Measurements from ENCODE around the gene DMP1.
"Not testable (repeated sequence)": the region's sequence is repeated elsewhere in the genome, so short reads cannot be mapped to it uniquely, and the experiment has no call there.

Gene DMP1

DNA sequence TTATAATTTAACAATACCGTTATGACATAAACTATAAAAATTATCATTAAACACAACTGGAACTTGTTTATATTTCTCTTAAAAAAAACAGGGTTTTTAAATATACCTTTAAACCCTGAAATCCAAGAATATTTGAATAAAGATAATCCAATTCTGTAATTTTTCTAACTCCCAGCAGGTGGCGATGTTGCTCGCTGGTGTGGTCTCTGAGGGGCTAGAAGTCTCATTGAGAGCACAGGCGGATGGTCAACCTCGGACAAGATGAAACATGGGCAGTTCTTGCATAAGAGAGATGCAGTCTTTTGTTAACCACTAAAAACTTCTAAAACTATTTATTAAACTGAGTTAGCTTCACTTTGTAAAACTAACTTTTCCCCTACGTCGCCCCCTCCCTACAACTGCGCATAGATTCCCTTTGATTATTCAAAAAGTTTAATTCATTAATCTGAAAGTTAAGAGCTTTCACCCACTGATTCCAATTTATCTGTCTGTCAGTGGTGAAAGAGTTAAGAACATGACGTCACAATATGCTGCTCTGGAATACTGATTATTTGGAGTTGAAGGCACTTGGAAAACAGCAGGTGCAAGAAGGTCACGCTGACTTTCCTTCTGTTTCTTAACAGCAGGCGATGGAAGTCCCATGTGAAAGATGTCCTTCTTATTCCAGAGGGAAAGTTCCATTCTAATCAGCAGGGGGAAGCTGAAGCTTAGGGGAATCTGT lies 29.5 kb downstream of the DMP1 start:
- no peaks in the 10 kb centered on the region for H3K36me3 ChIP-seq (ENCODE audit: control insufficient read depth, insufficient read depth, low read length)
- WGBS, 2 experiments (ENCODE audit: insufficient coverage in 2 of 2): 22 to 27% methylated on average over 3 to 6 of the region's 11 CpGs
- no peak overlapping the region for H3K4me3 ChIP-seq (ENCODE audit: extremely low read depth, insufficient read depth, low read length, poor library complexity, severe bottlenecking)

DNA sequence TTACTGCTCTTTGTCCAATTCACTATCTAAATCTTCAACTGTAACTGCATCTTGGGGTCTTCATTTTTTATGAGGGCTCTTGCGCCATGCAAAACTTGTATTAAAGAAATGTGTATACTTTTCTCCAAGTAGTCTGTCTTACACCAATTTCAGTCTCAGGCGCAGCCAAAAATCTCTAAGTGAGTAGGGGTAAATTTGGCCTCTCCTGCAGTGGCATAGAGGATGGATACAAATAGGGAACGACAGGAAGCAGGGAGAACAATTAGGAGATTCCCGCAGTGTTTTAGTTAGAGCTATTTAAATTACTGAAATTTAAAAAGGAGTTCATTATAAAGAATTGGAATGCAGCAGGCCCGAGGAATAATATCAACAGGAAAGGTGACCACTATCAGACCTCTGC lies 30.2 kb downstream of the DMP1 start:
- Histone ChIP-seq H3K27ac (ENCODE audit: low read depth, low read length, severe bottlenecking) (no peak overlapping the region), H3K4me3 (ENCODE audit: extremely low read depth, insufficient read depth, low read length, poor library complexity, severe bottlenecking) (no peak overlapping the region), H3K4me1 (ENCODE audit: control insufficient read depth, insufficient read depth, low read length, poor library complexity, severe bottlenecking) (no peaks in the 10 kb centered on the region), H3K9me3 (ENCODE audit: control insufficient read depth, low read length) (no peaks in the 10 kb centered on the region), H3K36me3 (ENCODE audit: control insufficient read depth, insufficient read depth, low read length) (no peaks in the 10 kb centered on the region)
- WGBS, 2 experiments (ENCODE audit: insufficient coverage in 2 of 2): 25 to 37% methylated on average over 2 of the region's 5 CpGs

More for the DNA sequence above, 29.5 kb downstream of the DMP1 start:
- Histone ChIP-seq H3K9me3 (ENCODE audit: control insufficient read depth, low read length) (no peaks in the 10 kb centered on the region), H3K4me1 (ENCODE audit: control insufficient read depth, insufficient read depth, low read length, poor library complexity, severe bottlenecking) (no peaks in the 10 kb centered on the region), H3K27ac (ENCODE audit: low read depth, low read length, severe bottlenecking) (no peak overlapping the region)

DNA sequence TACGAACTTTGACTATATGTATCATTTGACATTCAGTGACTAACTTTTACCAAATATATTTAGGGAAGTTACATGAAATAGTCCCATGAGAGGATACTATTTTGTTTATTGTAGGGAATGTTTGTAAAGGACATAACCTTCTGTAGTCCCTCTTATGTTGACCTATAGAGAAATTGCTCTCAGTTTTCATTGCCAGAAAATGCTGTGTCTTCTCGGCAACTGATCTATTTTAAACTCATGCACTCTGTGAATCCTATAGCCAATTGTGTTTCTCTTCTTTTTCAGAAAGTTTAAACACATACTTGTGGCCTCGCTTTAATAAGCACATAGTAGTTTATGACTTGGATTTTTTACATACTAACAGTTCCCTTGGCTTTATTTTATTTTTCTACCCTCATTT lies 38.2 kb downstream of the DMP1 start:
- WGBS, 2 experiments (ENCODE audit: insufficient coverage in 2 of 2): 100% methylated on average over 1 of the region's 3 CpGs
- H3K27ac ChIP-seq (ENCODE audit: low read depth, low read length, severe bottlenecking): no peak overlapping the region
- no peaks in the 10 kb centered on the region for H3K4me1 ChIP-seq (ENCODE audit: control insufficient read depth, insufficient read depth, low read length, poor library complexity, severe bottlenecking)
- H3K36me3 ChIP-seq (ENCODE audit: control insufficient read depth, insufficient read depth, low read length): no peaks in the 10 kb centered on the region
- H3K4me3 ChIP-seq (ENCODE audit: extremely low read depth, insufficient read depth, low read length, poor library complexity, severe bottlenecking): no peak overlapping the region
- H3K9me3 ChIP-seq (ENCODE audit: control insufficient read depth, low read length): peaks cover 15% of the 10 kb centered on the region

DNA sequence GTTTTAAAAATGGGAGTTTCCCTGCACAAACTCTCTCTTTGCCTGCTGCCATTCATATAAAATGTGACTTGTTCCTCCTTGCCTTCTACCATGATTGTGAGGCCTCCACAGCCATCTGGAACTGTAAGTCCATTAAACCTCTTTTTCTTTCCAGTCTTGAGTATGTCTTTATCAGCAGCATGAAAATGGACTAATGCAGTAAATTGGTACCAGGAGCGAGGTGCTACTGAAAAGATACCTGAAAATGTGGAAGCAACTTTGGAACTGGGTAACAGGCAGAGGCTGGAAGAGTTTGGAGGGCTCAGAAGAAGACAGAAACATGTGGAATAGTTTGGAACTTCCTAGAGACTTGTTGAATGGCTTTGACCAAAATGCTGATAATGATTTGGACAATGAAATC lies 40.9 kb downstream of the DMP1 start:
- H3K36me3 ChIP-seq (ENCODE audit: control insufficient read depth, insufficient read depth, low read length); H3K27ac ChIP-seq (ENCODE audit: low read depth, low read length, severe bottlenecking); H3K4me3 ChIP-seq (ENCODE audit: extremely low read depth, insufficient read depth, low read length, poor library complexity, severe bottlenecking); H3K4me1 ChIP-seq (ENCODE audit: control insufficient read depth, insufficient read depth, low read length, poor library complexity, severe bottlenecking): not testable (repeated sequence)
- H3K9me3 ChIP-seq (ENCODE audit: control insufficient read depth, low read length): peaks cover 15% of the 10 kb centered on the region
- WGBS, 2 experiments (ENCODE audit: insufficient coverage in 2 of 2): 88 to 92% methylated on average over 1 of the region's 1 CpG

DNA sequence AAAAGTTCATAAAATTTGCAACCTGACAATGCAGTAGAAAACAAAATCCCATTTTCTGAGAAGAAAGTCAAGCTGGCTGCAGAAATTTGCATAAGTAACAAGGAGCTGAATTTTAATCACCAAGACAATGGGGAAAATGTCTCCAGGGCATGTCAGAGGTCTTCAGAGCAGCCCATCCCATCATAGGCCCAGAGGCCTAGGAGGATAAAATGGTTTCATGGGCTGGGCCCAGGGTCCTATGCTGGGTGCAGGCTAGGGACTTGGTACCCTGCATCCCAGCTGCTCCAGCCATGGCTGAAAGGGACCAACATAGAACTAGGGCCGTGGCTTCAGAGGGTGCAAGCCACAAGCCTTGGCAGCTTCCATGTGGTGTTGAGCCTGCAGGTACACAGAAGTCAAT lies 42.0 kb downstream of the DMP1 start:
- H3K9me3 ChIP-seq (ENCODE audit: control insufficient read depth, low read length): peaks cover 15% of the 10 kb centered on the region
- H3K36me3 ChIP-seq (ENCODE audit: control insufficient read depth, insufficient read depth, low read length); H3K4me3 ChIP-seq (ENCODE audit: extremely low read depth, insufficient read depth, low read length, poor library complexity, severe bottlenecking); H3K4me1 ChIP-seq (ENCODE audit: control insufficient read depth, insufficient read depth, low read length, poor library complexity, severe bottlenecking); H3K27ac ChIP-seq (ENCODE audit: low read depth, low read length, severe bottlenecking): not testable (repeated sequence)
- 80 to 86% methylated on average over 1 of the region's 1 CpG for WGBS, 2 experiments (ENCODE audit: insufficient coverage in 2 of 2)

DNA sequence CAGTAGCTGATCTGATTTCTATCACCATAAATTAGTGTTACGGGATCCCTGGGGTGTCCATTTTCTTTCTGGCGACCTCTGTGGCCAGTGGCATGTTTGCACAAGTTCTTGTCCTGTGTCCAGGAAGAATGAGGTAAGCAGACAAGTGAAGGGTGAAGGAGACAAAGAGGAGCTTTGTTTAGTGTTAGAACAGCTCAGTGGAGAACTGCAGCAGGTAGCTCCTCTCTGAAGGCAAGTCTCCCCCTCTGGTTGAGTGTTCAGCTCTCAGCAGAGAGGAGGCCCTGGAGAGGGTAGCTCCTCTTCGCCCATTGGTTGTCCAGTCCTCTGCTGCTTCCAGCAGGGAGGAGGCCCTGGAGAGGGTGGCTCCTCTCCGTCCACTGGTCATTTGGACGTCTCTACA lies 47.2 kb downstream of the DMP1 start:
- Histone ChIP-seq H3K4me3 (ENCODE audit: extremely low read depth, insufficient read depth, low read length, poor library complexity, severe bottlenecking) (no peak overlapping the region), H3K9me3 (ENCODE audit: control insufficient read depth, low read length) (peaks cover 4% of the 10 kb centered on the region), H3K27ac (ENCODE audit: low read depth, low read length, severe bottlenecking) (no peak overlapping the region), H3K36me3 (ENCODE audit: control insufficient read depth, insufficient read depth, low read length) (no peaks in the 10 kb centered on the region), H3K4me1 (ENCODE audit: control insufficient read depth, insufficient read depth, low read length, poor library complexity, severe bottlenecking) (no peaks in the 10 kb centered on the region)
- 78 to 92% methylated on average over 3 to 4 of the region's 5 CpGs for WGBS, 2 experiments (ENCODE audit: insufficient coverage in 2 of 2)

DNA sequence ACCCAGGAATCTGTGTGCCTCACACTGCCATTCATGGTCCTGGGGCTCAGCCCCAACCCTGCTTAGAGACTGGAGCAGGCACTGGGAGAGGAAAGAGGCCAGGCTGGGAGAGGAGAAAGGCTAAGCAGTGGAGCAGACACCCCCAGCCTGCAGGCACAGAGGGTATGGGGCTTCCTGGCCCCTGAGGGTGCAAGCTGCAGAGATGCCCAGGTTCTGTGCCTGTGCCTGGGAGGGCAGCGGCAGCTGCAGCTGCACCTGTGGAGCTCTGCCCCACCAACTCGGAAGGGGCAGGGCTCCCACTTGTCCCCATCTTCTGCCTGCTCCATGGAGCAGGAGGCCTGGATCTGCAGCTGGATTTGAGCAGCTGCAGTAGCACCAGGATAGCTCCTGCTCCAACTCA lies 47.9 kb downstream of the DMP1 start:
- no peaks in the 10 kb centered on the region for H3K4me1 ChIP-seq (ENCODE audit: control insufficient read depth, insufficient read depth, low read length, poor library complexity, severe bottlenecking)
- H3K4me3 ChIP-seq (ENCODE audit: extremely low read depth, insufficient read depth, low read length, poor library complexity, severe bottlenecking): no peak overlapping the region
- no peaks in the 10 kb centered on the region for H3K36me3 ChIP-seq (ENCODE audit: control insufficient read depth, insufficient read depth, low read length)
- 80 to 100% methylated on average over 2 of the region's 2 CpGs for WGBS, 2 experiments (ENCODE audit: insufficient coverage in 2 of 2)
- no peak overlapping the region for H3K27ac ChIP-seq (ENCODE audit: low read depth, low read length, severe bottlenecking)
- no peaks in the 10 kb centered on the region for H3K9me3 ChIP-seq (ENCODE audit: control insufficient read depth, low read length)

DNA sequence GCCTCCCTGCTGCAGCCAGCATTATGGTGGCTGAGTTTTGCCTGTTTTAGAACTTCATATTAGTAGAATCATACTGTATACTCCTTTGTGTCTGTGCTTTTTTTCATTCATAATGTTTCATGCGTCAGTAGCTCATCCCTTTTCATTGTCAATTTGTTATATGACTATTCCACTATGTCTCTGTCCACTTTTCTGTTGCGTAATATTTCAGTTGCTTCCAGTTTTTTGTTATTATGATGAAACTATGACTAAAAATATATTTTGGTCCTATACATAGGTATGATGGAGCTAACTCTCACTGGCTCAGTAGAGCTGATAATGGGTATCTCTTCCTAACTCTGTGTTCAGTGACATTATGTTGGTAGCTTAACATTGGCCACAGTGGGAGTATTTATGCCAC lies 48.3 kb downstream of the DMP1 start:
- no peaks in the 10 kb centered on the region for H3K36me3 ChIP-seq (ENCODE audit: control insufficient read depth, insufficient read depth, low read length)
- no CpG with 5 or more reads among the region's 2 CpGs for WGBS, 2 experiments (ENCODE audit: insufficient coverage in 2 of 2)

DNA sequence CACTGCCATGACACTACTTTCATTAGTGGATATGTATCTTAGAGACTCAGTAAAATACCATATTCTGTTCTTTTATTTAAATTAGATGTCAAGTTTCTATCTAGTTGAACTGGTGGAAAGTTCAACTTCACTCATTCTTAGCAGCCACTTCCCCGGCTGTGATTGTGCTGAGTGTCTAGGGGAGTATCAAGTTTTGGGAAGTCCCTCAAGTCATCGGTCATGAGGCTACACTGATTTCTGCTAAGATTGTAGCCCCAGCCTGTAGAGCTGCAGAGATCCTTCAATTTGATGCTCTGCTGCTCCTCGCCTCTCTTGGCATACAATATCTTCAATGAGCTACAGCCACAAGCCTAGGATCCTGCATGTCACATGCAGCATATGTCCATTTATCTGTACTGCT lies 53.9 kb downstream of the DMP1 start:
- 73 to 95% methylated on average over 2 to 3 of the region's 3 CpGs for WGBS, 2 experiments (ENCODE audit: insufficient coverage in 2 of 2)

More for the DNA sequence above, 48.3 kb downstream of the DMP1 start:
- Histone ChIP-seq H3K4me3 (ENCODE audit: extremely low read depth, insufficient read depth, low read length, poor library complexity, severe bottlenecking) (no peak overlapping the region), H3K4me1 (ENCODE audit: control insufficient read depth, insufficient read depth, low read length, poor library complexity, severe bottlenecking) (no peaks in the 10 kb centered on the region), H3K9me3 (ENCODE audit: control insufficient read depth, low read length) (no peaks in the 10 kb centered on the region), H3K27ac (ENCODE audit: low read depth, low read length, severe bottlenecking) (no peak overlapping the region)

DNA sequence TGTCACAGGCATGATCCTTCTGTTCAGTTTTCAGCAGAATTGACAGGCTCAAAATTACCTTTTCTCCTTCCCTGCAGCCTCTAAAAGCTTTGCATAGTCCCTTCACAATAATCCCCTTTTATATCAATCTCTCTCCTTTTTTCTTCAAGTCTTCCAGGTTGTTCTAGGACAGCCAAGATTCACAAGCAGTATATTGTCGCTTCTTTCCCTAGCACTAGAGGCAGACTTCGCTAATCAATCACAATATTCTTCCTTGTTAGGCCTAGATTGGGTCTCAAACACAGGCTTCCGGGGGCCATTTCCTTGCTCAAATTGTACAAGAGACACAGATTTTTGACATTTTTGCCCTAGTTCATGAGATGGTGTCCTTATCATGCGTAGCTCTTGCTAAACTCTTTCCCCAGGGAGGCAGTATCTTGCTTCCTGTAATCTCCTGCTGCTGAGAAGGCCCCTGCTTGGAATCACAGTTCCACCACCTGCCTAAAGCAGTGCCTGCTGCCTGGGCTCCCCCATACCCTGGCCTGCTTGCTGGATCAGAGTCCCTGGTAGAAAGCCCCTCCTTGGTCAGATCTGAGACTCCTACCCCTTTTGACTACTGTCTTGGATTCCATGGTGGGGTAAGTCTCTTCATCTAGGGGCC lies 57.3 kb downstream of the DMP1 start:
- H3K27ac ChIP-seq (ENCODE audit: low read depth, low read length, severe bottlenecking): no peak overlapping the region
- H3K36me3 ChIP-seq (ENCODE audit: control insufficient read depth, insufficient read depth, low read length): no peaks in the 10 kb centered on the region
- no peaks in the 10 kb centered on the region for H3K4me1 ChIP-seq (ENCODE audit: control insufficient read depth, insufficient read depth, low read length, poor library complexity, severe bottlenecking)
- H3K4me3 ChIP-seq (ENCODE audit: extremely low read depth, insufficient read depth, low read length, poor library complexity, severe bottlenecking): no peak overlapping the region
- WGBS, 2 experiments (ENCODE audit: insufficient coverage in 2 of 2): 88 to 95% methylated on average over 3 of the region's 4 CpGs
- H3K9me3 ChIP-seq (ENCODE audit: control insufficient read depth, low read length): no peaks in the 10 kb centered on the region

More for the DNA sequence above, 53.9 kb downstream of the DMP1 start:
- no peak overlapping the region for H3K27ac ChIP-seq (ENCODE audit: low read depth, low read length, severe bottlenecking)
- H3K36me3 ChIP-seq (ENCODE audit: control insufficient read depth, insufficient read depth, low read length): no peaks in the 10 kb centered on the region
- H3K4me3 ChIP-seq (ENCODE audit: extremely low read depth, insufficient read depth, low read length, poor library complexity, severe bottlenecking): no peak overlapping the region
- H3K4me1 ChIP-seq (ENCODE audit: control insufficient read depth, insufficient read depth, low read length, poor library complexity, severe bottlenecking): no peaks in the 10 kb centered on the region
- no peaks in the 10 kb centered on the region for H3K9me3 ChIP-seq (ENCODE audit: control insufficient read depth, low read length)
